Neural cell (in vitro differentiated cells): ENCODE results near the gene CAMK1D. TPM values are rescaled to one million over a fixed set of nuclear protein-coding genes. Genes with fewer than 3 reads are reported as not detected.

Source experiments
- H2AFZ ChIP-seq: fragments of 200-600, 300-800 bp; sonication (generic), shearing (Covaris generic); 2 replicates; pipeline ENCODE4 v1.6.0; 2014; ENCODE audit warnings: low read depth, mild to moderate bottlenecking, antibody characterized with exemption, low read length, moderate library complexity
- H3F3A ChIP-seq: fragments of 200-600 bp; shearing (Covaris generic); 2 replicates; pipeline ENCODE4 v1.6.1; 2016; ENCODE audit warnings: mild to moderate bottlenecking, moderate library complexity, mixed read lengths, antibody characterized with exemption, low read length; ENCODE audit not compliant: insufficient read depth, poor library complexity, severe bottlenecking
- H3K27ac ChIP-seq: fragments of 200-600, 300-800 bp; sonication (generic), shearing (Covaris generic); 2 replicates; pipeline ENCODE4 v1.5.1; 2014; ENCODE audit warnings: mild to moderate bottlenecking, low read length, moderate library complexity
- H3K27me3 ChIP-seq: fragments of 300-800, 200-600 bp; sonication (generic), shearing (Covaris generic); 2 replicates; pipeline ENCODE4 v1.6.0; 2014; ENCODE audit warnings: mild to moderate bottlenecking, low read depth, low read length, moderate library complexity; ENCODE audit not compliant: insufficient read depth
- H3K36me3 ChIP-seq: fragments of 300-800, 200-600 bp; sonication (generic), shearing (Covaris generic); 2 replicates; pipeline ENCODE4 v1.5.1; 2014; ENCODE audit warnings: mild to moderate bottlenecking, antibody characterized with exemption, low read length, moderate library complexity; ENCODE audit not compliant: insufficient read depth
- H3K4me2 ChIP-seq: fragments of 300-800, 200-600 bp; sonication (generic), shearing (Covaris generic); 2 replicates; pipeline ENCODE4 v1.6.0; 2014; ENCODE audit warnings: mild to moderate bottlenecking, low read length
- H3K4me3 ChIP-seq: fragments of 300-800, 200-600 bp; sonication (generic), shearing (Covaris generic); 2 replicates; pipeline ENCODE4 v1.5.1; 2014; ENCODE audit warnings: mild to moderate bottlenecking, low read length, moderate library complexity
- H3K79me2 ChIP-seq: fragments of 200-600 bp; shearing (Covaris generic); replicated peaks from 2 replicates; pipeline ENCODE4 v1.6.0; 2014; ENCODE audit warnings: mild to moderate bottlenecking, low read length, moderate library complexity; ENCODE audit not compliant: insufficient read depth
- H3K9ac ChIP-seq: fragments of 300-800, 200-600 bp; sonication (generic), shearing (Covaris generic); 2 replicates; pipeline ENCODE4 v1.6.1; 2016; ENCODE audit warnings: mild to moderate bottlenecking, low read length, mixed read lengths
- H3K9me2 ChIP-seq: fragments of 200-600 bp; shearing (Covaris generic); 2 replicates; pipeline ENCODE4 v1.6.1; 2016; ENCODE audit warnings: mild to moderate bottlenecking, low read length, mixed read lengths; ENCODE audit not compliant: insufficient read depth
- H3K9me3 ChIP-seq: fragments of 200-600, 300-800 bp; sonication (generic), shearing (Covaris generic); 2 replicates; pipeline ENCODE4 v1.6.1; 2016; ENCODE audit warnings: mild to moderate bottlenecking, mixed run types, low read length, moderate library complexity, mixed read lengths
- H4K20me1 ChIP-seq: fragments of 200-600 bp; shearing (Covaris generic); 2 replicates; pipeline ENCODE4 v1.6.1; 2016; ENCODE audit warnings: mild to moderate bottlenecking, mixed run types; ENCODE audit not compliant: insufficient read depth
- EP300 ChIP-seq: fragments of 450-650 bp; conservative IDR thresholded peaks from 2 replicates; pipeline ENCODE4 v1.6.1; 2014; ENCODE audit warnings: antibody characterized with exemption, mild to moderate bottlenecking, moderate library complexity; ENCODE audit not compliant: poor library complexity, severe bottlenecking
- EZH2 ChIP-seq: fragments of 200-600, 300-800 bp; shearing (Covaris generic), sonication (generic); IDR thresholded peaks from 2 replicates; pipeline ENCODE4 v1.6.1; 2014; ENCODE audit warnings: antibody characterized with exemption, low read length, borderline replicate concordance, mild to moderate bottlenecking; ENCODE audit not compliant: insufficient read depth, poor library complexity, severe bottlenecking
- MXI1 ChIP-seq: fragments of 450-650 bp; conservative IDR thresholded peaks from 2 replicates; pipeline ENCODE4 v1.6.1; 2014; ENCODE audit warnings: antibody characterized with exemption, mild to moderate bottlenecking; ENCODE audit not compliant: poor library complexity, severe bottlenecking
- POLR2AphosphoS5 ChIP-seq: IDR thresholded peaks from 2 replicates; pipeline ENCODE4 v1.6.1; 2012
- RAD21 ChIP-seq: fragments of 450-650 bp; conservative IDR thresholded peaks from 2 replicates; pipeline ENCODE4 v1.6.1; 2014; ENCODE audit warnings: antibody characterized with exemption, mild to moderate bottlenecking, moderate library complexity
- SMC3 ChIP-seq: fragments of 450-650 bp; conservative IDR thresholded peaks from 2 replicates; pipeline ENCODE4 v1.6.1; 2014; ENCODE audit warnings: antibody characterized with exemption, mild to moderate bottlenecking, moderate library complexity; ENCODE audit not compliant: poor library complexity
- TAF1 ChIP-seq: IDR thresholded peaks from 2 replicates; pipeline ENCODE4 v1.6.1; 2012; ENCODE audit warnings: low read depth
- polyA plus RNA-seq: library from polyadenylated mRNA; depleted of rRNA; stranded (reverse); fragments of >200 nt; gene quantifications from 2 replicates; pipeline ENCODE4 v1.2.3, GENCODE V29; 2014
- TF ChIP-seq, protein P1 (sequence below): fragments of 450-650 bp; IDR thresholded peaks from 2 replicates; pipeline ENCODE4 v1.5.1; 2014; ENCODE audit warnings: antibody characterized with exemption, mild to moderate bottlenecking, moderate library complexity; ENCODE audit not compliant: poor library complexity, severe bottlenecking
- TF ChIP-seq, protein P2 (sequence below): IDR thresholded peaks from 2 replicates; pipeline ENCODE4 v1.6.1; 2012; ENCODE audit warnings: borderline replicate concordance

The CAMK1D gene
- polyA plus RNA-seq, 1 donor from 2014 or later: 13.8 TPM

DNA sequence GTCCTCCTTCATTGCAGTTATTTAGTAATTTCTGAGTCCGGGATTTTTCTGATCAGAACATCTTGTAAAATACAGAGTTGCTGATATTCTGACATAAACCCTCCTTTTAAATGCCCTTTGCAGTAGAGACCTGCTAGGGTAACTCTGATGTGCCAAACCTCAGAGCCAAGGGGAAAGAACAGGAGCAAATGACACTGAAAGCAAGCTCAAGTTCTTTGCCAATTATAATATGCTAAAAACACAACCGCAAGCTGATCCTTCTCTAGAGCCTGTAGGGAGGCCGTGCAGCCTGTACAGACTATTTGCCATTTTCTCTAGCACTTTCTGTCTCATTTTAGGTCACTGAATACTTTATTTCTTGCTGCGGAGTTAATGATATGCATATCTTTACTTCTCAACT lies 240.4 kb downstream of the CAMK1D start:
- Histone ChIP-seq H3K9me3 (no peaks in the 10 kb centered on the region), H3K4me3 (no peak overlapping the region), H3K79me2 (no peaks in the 10 kb centered on the region), H3K36me3 (no peaks in the 10 kb centered on the region), H3K4me2 (no peak overlapping the region), H4K20me1 (no peaks in the 10 kb centered on the region), H3K27me3 (no peaks in the 10 kb centered on the region), H3K9ac (no peak overlapping the region), H3K27ac (no peak overlapping the region), H3K9me2 (no peaks in the 10 kb centered on the region), H3F3A (no peaks in the 10 kb centered on the region), H2AFZ (no peak overlapping the region)
- TF ChIP-seq POLR2AphosphoS5 (no peak), EZH2 (no peak), TAF1 (no peak), SMC3 (no peak), RAD21 (no peak)
- TF ChIP-seq, protein P1, sequence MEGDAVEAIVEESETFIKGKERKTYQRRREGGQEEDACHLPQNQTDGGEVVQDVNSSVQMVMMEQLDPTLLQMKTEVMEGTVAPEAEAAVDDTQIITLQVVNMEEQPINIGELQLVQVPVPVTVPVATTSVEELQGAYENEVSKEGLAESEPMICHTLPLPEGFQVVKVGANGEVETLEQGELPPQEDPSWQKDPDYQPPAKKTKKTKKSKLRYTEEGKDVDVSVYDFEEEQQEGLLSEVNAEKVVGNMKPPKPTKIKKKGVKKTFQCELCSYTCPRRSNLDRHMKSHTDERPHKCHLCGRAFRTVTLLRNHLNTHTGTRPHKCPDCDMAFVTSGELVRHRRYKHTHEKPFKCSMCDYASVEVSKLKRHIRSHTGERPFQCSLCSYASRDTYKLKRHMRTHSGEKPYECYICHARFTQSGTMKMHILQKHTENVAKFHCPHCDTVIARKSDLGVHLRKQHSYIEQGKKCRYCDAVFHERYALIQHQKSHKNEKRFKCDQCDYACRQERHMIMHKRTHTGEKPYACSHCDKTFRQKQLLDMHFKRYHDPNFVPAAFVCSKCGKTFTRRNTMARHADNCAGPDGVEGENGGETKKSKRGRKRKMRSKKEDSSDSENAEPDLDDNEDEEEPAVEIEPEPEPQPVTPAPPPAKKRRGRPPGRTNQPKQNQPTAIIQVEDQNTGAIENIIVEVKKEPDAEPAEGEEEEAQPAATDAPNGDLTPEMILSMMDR: no peak
- TF ChIP-seq, protein P2, sequence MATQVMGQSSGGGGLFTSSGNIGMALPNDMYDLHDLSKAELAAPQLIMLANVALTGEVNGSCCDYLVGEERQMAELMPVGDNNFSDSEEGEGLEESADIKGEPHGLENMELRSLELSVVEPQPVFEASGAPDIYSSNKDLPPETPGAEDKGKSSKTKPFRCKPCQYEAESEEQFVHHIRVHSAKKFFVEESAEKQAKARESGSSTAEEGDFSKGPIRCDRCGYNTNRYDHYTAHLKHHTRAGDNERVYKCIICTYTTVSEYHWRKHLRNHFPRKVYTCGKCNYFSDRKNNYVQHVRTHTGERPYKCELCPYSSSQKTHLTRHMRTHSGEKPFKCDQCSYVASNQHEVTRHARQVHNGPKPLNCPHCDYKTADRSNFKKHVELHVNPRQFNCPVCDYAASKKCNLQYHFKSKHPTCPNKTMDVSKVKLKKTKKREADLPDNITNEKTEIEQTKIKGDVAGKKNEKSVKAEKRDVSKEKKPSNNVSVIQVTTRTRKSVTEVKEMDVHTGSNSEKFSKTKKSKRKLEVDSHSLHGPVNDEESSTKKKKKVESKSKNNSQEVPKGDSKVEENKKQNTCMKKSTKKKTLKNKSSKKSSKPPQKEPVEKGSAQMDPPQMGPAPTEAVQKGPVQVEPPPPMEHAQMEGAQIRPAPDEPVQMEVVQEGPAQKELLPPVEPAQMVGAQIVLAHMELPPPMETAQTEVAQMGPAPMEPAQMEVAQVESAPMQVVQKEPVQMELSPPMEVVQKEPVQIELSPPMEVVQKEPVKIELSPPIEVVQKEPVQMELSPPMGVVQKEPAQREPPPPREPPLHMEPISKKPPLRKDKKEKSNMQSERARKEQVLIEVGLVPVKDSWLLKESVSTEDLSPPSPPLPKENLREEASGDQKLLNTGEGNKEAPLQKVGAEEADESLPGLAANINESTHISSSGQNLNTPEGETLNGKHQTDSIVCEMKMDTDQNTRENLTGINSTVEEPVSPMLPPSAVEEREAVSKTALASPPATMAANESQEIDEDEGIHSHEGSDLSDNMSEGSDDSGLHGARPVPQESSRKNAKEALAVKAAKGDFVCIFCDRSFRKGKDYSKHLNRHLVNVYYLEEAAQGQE: no peak

DNA sequence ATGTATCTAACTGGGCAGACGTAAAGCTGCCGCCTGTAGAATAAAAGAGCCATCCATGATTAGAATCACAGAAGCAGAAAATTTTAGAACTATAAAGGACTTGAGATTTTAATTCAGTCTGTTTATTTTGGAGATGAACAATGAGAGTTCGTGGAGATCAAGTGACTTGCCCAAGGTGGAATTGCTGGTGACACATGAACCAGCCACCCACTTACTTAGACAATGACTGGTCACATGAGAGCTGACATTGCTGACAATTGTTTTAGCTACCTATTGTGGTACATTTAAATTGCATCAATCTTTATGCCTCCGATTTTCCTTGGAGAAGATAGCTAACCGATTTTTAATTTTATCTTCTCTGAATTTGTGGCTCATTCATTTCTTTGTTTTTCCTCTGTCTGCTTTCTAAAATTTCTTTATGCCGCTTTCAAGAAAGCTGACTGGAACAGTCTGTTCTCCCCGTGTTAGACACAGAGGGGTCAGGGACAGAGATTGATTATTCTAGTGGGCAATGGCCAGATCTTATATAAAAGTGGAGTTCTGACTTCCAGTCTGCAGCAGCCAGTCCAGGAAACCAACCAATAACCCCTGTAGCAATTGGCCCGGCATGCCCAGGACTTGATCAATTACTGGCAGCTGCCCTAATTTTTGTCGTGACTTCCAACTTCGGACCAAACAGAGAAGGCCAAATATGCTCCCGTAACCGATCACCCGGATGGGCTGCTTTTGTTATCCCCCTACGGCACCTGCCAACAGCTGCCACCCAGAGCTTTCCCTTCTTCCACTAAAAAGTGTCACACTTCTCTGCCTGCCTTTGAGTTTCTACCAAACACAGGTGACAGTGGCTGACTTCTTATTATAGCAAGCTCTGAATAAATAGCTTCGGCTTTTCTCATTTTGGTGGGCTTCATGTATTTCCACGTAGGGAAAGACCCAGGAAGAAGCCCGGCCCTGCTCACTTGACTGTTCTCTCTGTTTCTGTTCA lies 241.6 kb downstream of the CAMK1D start:
- H3K9me2 ChIP-seq: no peaks in the 10 kb centered on the region

More for the DNA sequence above, 241.6 kb downstream of the CAMK1D start:
- H3F3A ChIP-seq: no peaks in the 10 kb centered on the region
- no peaks in the 10 kb centered on the region for H3K27me3 ChIP-seq
- H3K4me3 ChIP-seq: no peak overlapping the region
- no peaks in the 10 kb centered on the region for H3K9me3 ChIP-seq
- no peaks in the 10 kb centered on the region for H3K79me2 ChIP-seq
- no peak overlapping the region for H3K27ac ChIP-seq
- H3K9ac ChIP-seq: no peak overlapping the region
- no peak overlapping the region for H3K4me2 ChIP-seq
- H4K20me1 ChIP-seq: no peaks in the 10 kb centered on the region
- H2AFZ ChIP-seq: no peak overlapping the region
- no peaks in the 10 kb centered on the region for H3K36me3 ChIP-seq
- TF ChIP-seq, protein P2: no peak
- TF ChIP-seq POLR2AphosphoS5: no peak
- TF ChIP-seq MXI1: no peak
- no peak for TF ChIP-seq RAD21
- TF ChIP-seq TAF1: no peak
- no peak for TF ChIP-seq EZH2
- no peak for TF ChIP-seq EP300
- TF ChIP-seq SMC3: no peak
- TF ChIP-seq, protein P1: no peak
